HepG2 (cell line): ENCODE results near the gene PRKCE. TPM values are rescaled to one million over a fixed set of nuclear protein-coding genes. Genes with fewer than 3 reads are reported as not detected.

Source experiments
- CEBPG ChIP-seq: IDR thresholded peaks from 2 replicates; pipeline ENCODE4 v1.6.1; 2016
- DR1 ChIP-seq: sonication (generic); formaldehyde crosslinking; IDR thresholded peaks from 2 replicates; pipeline ENCODE4 v1.8.0; 2021; ENCODE audit warnings: mild to moderate bottlenecking, missing genetic modification reagents, inconsistent platforms
- ESRRA ChIP-seq: sonication (generic); formaldehyde crosslinking; IDR thresholded peaks from 2 replicates; pipeline ENCODE4 v1.5.1; 2020; ENCODE audit warnings: mild to moderate bottlenecking, low read depth, missing genetic modification reagents
- ETV5 ChIP-seq: IDR thresholded peaks from 2 replicates; pipeline ENCODE4 v1.6.1; 2018; ENCODE audit warnings: missing biosample characterization, missing genetic modification reagents, inconsistent platforms, borderline replicate concordance
- HMG20B ChIP-seq: conservative IDR thresholded peaks from 2 replicates; pipeline ENCODE4 v1.6.1; 2016; ENCODE audit warnings: missing genetic modification reagents, missing compliant biosample characterization
- HNRNPH1 ChIP-seq: fragments of 200-400 bp; formaldehyde crosslinking; optimal IDR thresholded peaks from 2 replicates; pipeline ENCODE3; 2017; ENCODE audit warnings: mild to moderate bottlenecking, low read depth, low read length
- HOXA9 ChIP-seq: sonication (generic); formaldehyde crosslinking; IDR thresholded peaks from 2 replicates; pipeline ENCODE4 v1.8.1; 2022; ENCODE audit warnings: missing genetic modification reagents, mild to moderate bottlenecking, moderate library complexity, borderline replicate concordance
- MIXL1 ChIP-seq: IDR thresholded peaks from 2 replicates; pipeline ENCODE4 v1.6.1; 2016
- NCOR1 ChIP-seq: fragments of 200-600 bp; sonication (generic); IDR thresholded peaks from 2 replicates; pipeline ENCODE4 v1.7.0; 2017; ENCODE audit warnings: antibody characterized with exemption, low read length, borderline replicate concordance
- NFYB ChIP-seq: sonication (generic); formaldehyde crosslinking; IDR thresholded peaks from 2 replicates; pipeline ENCODE4 v1.4.0; 2020; ENCODE audit warnings: missing genetic modification reagents
- PRPF4 ChIP-seq: fragments of 200-400 bp; formaldehyde crosslinking; IDR thresholded peaks from 2 replicates; pipeline ENCODE4 v1.6.1; 2016; ENCODE audit warnings: low read length, low read depth; ENCODE audit not compliant: poor library complexity, severe bottlenecking
- RCOR2 ChIP-seq: IDR thresholded peaks from 2 replicates; pipeline ENCODE4 v1.6.1; 2016; ENCODE audit warnings: missing biosample characterization, missing genetic modification reagents
- SNAI1 ChIP-seq: sonication (generic); formaldehyde crosslinking; IDR thresholded peaks from 2 replicates; pipeline ENCODE4 v1.5.0; 2020; ENCODE audit warnings: mild to moderate bottlenecking, missing genetic modification reagents, borderline replicate concordance
- SP2 ChIP-seq: sonication (generic); formaldehyde crosslinking; IDR thresholded peaks from 2 replicates; pipeline ENCODE4 v1.5.1; 2020; ENCODE audit warnings: mild to moderate bottlenecking, missing genetic modification reagents
- ZNF121 ChIP-seq: sonication (generic); formaldehyde crosslinking; IDR thresholded peaks from 2 replicates; pipeline ENCODE4 v1.5.0; 2020; ENCODE audit warnings: mild to moderate bottlenecking, missing genetic modification reagents
- ZNF17 ChIP-seq: sonication (generic); formaldehyde crosslinking; IDR thresholded peaks from 2 replicates; pipeline ENCODE4 v1.5.0; 2020; ENCODE audit warnings: mild to moderate bottlenecking, missing genetic modification reagents
- ZNF205 ChIP-seq: IDR thresholded peaks from 2 replicates; pipeline ENCODE4 v1.6.1; 2018; ENCODE audit warnings: missing biosample characterization, missing genetic modification reagents
- ZNF282 ChIP-seq: fragments of 450-650 bp; IDR thresholded peaks from 2 replicates; pipeline ENCODE4 v1.6.1; 2018; ENCODE audit not compliant: partially characterized antibody
- ZNF333 ChIP-seq: sonication (generic); formaldehyde crosslinking; IDR thresholded peaks from 2 replicates; pipeline ENCODE4 v1.4.0; 2020; ENCODE audit warnings: mild to moderate bottlenecking, missing genetic modification reagents, borderline replicate concordance
- ZNF383 ChIP-seq: sonication (generic); formaldehyde crosslinking; IDR thresholded peaks from 2 replicates; pipeline ENCODE4 v1.4.0; 2020; ENCODE audit warnings: missing genetic modification reagents, mild to moderate bottlenecking, borderline replicate concordance
- ZNF652 ChIP-seq: IDR thresholded peaks from 2 replicates; pipeline ENCODE4 v1.6.1; 2016; ENCODE audit warnings: low read depth, borderline replicate concordance
- ZNF672 ChIP-seq: sonication (generic); formaldehyde crosslinking; IDR thresholded peaks from 2 replicates; pipeline ENCODE4 v1.8.1; 2022; ENCODE audit warnings: missing genetic modification reagents
- ZSCAN20 ChIP-seq: sonication (generic); formaldehyde crosslinking; IDR thresholded peaks from 2 replicates; pipeline ENCODE4 v1.4.0; 2020; ENCODE audit warnings: missing genetic modification reagents, mild to moderate bottlenecking, borderline replicate concordance
- polyA plus RNA-seq, 8 experiments: library from polyadenylated mRNA; depleted of rRNA in 3 of 8; stranded (reverse) in 7 of 8; unstranded in 1 of 8; fragments of >200 nt; fragmentation: Illumina TruSeq in 4 of 8; extraction: Trizol in 4 of 8; gene quantifications; 2 replicates each; pipeline versions ENCODE4 v1.2.1 to v1.2.3, GENCODE V29; 2011 to 2016; ENCODE audit warnings: low read depth in 4 of 8, missing spikeins in 1 of 8, mixed read lengths in 1 of 8; ENCODE audit not compliant: insufficient read depth in 1 of 8
- total RNA-seq, 5 experiments: library from RNA; depleted of rRNA; stranded (reverse); fragments of >200 nt; fragmentation: Illumina TruSeq; extraction: Trizol; gene quantifications; 2 replicates each; pipeline ENCODE4 v1.2.3, GENCODE V29; 2016; ENCODE audit warnings: low read depth in 1 of 5
- TF ChIP-seq, protein P1 (sequence below): sonication (generic); formaldehyde crosslinking; IDR thresholded peaks from 2 replicates; pipeline ENCODE4 v1.5.1; 2020; ENCODE audit warnings: mild to moderate bottlenecking, missing genetic modification reagents
- TF ChIP-seq, protein P2 (sequence below): sonication (generic); formaldehyde crosslinking; IDR thresholded peaks from 2 replicates; pipeline ENCODE4 v1.5.0; 2020; ENCODE audit warnings: mild to moderate bottlenecking, missing genetic modification reagents

Gene PRKCE
- total and polyA plus RNA-seq, 2 of the 13 experiments (the other 11 are each of a cell fraction or from before 2014, with no cell fraction given) = 1.0 to 3.9 TPM

DNA sequence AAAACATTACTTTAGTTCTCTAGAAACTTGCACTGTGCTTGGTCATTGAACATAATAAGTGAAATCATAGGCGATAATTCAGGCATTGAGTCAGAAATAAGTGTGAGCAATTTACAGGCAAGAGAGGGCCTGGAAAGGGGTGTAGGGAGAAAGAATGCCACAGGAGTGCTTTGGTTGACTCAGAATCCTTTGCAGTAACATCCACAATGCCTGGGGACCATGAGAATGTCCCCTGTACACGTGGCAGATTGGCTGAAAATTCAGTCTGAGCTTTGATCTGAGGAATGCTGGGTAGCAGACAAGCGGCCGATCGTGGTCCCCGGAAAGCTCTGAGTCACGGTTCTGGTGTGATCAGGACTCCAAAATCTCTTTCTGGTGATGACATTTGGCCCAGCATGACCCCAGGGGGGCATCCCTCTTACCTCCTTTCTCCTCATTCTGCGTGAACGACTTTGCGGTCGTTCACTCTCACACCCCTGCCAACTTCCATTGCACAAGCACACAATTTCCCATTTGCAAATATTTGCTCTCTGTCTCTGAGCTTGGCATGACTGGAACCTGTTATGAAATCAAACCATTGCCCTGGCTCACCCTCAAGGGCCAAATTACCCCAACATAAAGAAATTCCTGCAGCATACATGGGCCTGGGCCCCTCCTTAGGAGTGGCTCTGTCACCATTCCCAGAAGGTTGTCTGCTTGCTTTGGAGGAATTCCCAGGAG is 340.7 kb downstream of the PRKCE start (continued):
- no peak for TF ChIP-seq ZNF672 (CRISPR knock-in tag)
- TF ChIP-seq ZSCAN20 (CRISPR knock-in tag) = 0 out of 2 replicates have a peak, but pooled peaks have one; percentile 57
- no peak for TF ChIP-seq ZNF282
- TF ChIP-seq RCOR2 (CRISPR knock-in tag) = peak; percentile 95
- TF ChIP-seq CEBPG = peak; percentile 95
- no peak for TF ChIP-seq SP2 (CRISPR knock-in tag)
- no peak for TF ChIP-seq ZNF17 (CRISPR knock-in tag)
- TF ChIP-seq, protein P1, sequence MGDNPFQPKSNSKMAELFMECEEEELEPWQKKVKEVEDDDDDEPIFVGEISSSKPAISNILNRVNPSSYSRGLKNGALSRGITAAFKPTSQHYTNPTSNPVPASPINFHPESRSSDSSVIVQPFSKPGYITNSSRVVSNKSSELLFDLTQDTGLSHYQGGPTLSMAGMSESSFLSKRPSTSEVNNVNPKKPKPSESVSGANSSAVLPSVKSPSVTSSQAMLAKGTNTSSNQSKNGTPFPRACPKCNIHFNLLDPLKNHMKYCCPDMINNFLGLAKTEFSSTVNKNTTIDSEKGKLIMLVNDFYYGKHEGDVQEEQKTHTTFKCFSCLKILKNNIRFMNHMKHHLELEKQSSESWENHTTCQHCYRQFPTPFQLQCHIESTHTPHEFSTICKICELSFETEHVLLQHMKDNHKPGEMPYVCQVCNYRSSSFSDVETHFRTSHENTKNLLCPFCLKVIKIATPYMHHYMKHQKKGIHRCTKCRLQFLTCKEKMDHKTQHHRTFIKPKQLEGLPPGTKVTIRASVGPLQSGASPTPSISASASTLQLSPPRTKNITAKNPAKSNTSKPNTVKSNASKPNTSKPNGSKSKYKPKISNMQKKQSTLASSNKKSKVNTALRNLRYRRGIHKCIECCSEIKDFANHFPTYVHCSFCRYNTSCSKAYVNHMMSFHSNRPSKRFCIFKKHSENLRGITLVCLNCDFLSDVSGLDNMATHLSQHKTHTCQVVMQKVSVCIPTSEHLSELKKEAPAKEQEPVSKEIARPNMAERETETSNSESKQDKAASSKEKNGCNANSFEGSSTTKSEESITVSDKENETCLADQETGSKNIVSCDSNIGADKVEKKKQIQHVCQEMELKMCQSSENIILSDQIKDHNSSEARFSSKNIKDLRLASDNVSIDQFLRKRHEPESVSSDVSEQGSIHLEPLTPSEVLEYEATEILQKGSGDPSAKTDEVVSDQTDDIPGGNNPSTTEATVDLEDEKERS = no peak
- TF ChIP-seq ETV5 (CRISPR knock-in tag) = peak; percentile 63; the same call in 1 of the 2 replicates
- TF ChIP-seq NFYB = no peak; the same call in 1 of the 2 replicates
- TF ChIP-seq HNRNPH1 = no peak
- TF ChIP-seq ZNF121 = peak; percentile 11; the same call in 1 of the 2 replicates
- peak; percentile 100 for TF ChIP-seq ZNF205 (CRISPR knock-in tag)
- no peak for TF ChIP-seq SNAI1
- 0 out of 2 replicates have a peak, but pooled peaks have one; percentile 37 for TF ChIP-seq ZNF652 (CRISPR knock-in tag)
- no peak for TF ChIP-seq PRPF4
- no peak for TF ChIP-seq ZNF383 (CRISPR knock-in tag)
- no peak for TF ChIP-seq DR1 (CRISPR knock-in tag)
- TF ChIP-seq HMG20B (CRISPR knock-in tag) = peak; percentile 85
- no peak for TF ChIP-seq HOXA9
- peak; percentile 93 for TF ChIP-seq NCOR1
- TF ChIP-seq ZNF333 = no peak
- TF ChIP-seq ESRRA (CRISPR knock-in tag) = no peak
- peak; percentile 57 for TF ChIP-seq MIXL1
- TF ChIP-seq, protein P2, sequence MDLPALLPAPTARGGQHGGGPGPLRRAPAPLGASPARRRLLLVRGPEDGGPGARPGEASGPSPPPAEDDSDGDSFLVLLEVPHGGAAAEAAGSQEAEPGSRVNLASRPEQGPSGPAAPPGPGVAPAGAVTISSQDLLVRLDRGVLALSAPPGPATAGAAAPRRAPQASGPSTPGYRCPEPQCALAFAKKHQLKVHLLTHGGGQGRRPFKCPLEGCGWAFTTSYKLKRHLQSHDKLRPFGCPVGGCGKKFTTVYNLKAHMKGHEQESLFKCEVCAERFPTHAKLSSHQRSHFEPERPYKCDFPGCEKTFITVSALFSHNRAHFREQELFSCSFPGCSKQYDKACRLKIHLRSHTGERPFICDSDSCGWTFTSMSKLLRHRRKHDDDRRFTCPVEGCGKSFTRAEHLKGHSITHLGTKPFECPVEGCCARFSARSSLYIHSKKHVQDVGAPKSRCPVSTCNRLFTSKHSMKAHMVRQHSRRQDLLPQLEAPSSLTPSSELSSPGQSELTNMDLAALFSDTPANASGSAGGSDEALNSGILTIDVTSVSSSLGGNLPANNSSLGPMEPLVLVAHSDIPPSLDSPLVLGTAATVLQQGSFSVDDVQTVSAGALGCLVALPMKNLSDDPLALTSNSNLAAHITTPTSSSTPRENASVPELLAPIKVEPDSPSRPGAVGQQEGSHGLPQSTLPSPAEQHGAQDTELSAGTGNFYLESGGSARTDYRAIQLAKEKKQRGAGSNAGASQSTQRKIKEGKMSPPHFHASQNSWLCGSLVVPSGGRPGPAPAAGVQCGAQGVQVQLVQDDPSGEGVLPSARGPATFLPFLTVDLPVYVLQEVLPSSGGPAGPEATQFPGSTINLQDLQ = peak; percentile 88; the same call in 1 of the 2 replicates
